HG03066 (cell line): ENCODE results near the gene NTNG1.

ENCODE experiments used
- ATAC-seq: cut with Tn5 transposase; IDR thresholded peaks from one replicate; pipeline ENCODE4 v1.9.1; 2021; ENCODE audit warnings: low read depth; ENCODE audit not compliant: unreplicated experiment

Gene NTNG1

DNA sequence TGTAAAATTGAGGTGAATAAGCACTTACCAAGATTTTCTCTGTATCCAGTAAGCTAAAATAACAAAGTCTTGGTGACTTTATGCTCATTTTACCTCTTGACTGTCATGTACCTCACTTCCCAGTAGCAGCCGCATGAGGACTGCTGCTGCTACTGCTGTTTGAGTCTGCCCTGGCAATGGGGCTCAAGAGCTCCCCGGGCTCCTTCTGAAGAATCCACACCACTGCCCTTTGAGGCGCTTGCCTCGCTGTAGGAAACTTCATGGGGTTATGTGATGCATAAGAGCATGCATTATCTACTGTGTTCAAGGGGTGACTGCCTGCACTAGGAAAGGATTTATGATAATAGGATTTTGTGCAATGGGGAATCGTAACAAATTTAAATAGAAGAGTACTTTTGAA, 113.5 kb downstream of the NTNG1 start:
- no peak for ATAC-seq

- ATAC-seq: no peak
Measured at GRCh38 chr1:107255469-107255868, 114.6 kb downstream of the NTNG1 start.

DNA sequence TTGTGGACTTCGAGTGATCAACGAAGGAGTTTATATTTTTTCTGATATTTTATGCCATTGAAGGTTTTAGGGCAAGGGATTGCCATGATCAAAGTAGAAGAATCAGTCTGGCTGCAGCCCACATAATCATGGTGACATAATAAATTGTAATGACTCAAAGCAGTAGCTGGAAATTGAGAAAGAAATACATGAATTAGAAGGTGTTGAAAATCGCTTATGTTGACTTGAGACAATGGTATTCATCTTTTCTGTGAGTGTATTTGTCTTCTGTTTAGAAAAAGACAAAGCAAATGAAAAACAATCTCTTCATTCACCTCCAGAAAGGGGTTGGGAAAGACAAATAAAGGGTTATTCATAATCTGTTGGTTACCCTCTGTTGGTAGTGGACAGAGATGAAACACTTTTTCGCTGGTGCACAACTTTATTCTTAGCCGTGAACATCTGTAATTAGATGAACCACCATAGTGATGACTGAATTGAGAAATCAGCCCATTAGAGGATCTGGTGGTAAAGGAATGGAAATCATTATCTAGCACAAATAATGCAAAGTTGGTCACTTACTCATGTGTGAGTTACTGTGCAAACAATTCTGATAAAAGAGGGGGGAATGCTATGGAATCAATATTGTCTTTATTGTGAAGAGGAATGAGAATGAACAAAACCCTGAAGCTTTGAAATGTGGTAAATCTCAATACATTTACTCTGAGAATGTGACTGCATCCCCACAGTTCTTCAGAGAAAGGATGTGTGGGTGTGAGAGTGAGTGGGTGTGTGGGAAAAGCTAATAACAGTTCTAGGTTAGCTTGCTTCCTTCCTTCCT, 121.8 kb downstream of the NTNG1 start:
- ATAC-seq: no peak

DNA sequence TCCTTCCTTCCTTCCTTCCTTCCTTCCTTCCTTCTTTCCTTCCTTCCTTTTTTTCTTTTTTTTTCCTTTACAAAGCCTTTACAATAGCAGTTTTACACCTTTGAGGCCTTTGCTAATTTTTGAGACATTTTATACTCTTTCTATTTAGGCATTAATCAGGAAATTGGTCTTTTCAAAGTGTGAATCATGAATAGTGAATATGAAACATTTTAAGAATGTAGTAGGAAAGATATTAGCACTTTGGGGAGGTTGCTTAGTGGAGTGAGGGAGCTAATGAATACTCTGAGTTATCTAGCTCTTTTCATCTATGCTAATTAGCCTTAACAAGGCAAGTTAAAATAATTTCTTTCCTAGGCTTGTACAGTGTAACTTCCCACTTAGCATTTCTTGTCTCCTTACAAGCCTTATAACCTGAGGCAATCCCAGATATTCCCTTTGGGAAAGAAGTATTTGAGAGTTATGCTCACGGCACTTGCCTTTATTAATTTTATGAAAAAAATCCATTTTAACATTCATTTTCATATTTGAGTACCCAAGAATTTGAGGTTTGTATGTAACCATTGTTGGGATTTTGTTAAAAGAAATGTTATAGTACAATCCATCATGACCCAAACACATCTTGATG, 122.6 kb downstream of the NTNG1 start:
- no peak for ATAC-seq

- ATAC-seq: no peak
Measured at GRCh38 chr1:107264007-107264406, 123.2 kb downstream of the NTNG1 start.

GRCh38 chr1:107264561-107264960, 123.7 kb downstream of the NTNG1 start:
- no peak for ATAC-seq

DNA sequence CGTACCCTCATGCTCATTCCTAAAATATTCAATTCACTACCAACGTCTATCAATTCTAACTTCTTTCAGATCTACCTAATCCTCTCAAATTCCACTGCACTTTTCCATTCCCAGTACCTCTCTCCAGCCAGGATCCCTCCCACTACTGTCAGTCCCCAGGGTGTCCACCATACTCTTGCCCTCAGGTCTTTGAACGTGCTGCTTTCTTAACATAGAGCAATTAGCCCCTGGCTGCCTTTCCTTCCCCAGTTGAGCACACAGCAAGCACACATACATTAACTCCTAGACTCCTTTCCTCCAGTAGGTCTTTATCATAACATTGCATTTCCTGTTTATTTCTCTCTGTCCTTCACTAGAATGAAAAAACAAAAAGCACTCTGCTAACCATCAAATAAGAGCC, 126.7 kb downstream of the NTNG1 start:
- no peak for ATAC-seq

GRCh38 chr1:107272321-107272720, 131.5 kb downstream of the NTNG1 start:
- ATAC-seq: no peak

DNA sequence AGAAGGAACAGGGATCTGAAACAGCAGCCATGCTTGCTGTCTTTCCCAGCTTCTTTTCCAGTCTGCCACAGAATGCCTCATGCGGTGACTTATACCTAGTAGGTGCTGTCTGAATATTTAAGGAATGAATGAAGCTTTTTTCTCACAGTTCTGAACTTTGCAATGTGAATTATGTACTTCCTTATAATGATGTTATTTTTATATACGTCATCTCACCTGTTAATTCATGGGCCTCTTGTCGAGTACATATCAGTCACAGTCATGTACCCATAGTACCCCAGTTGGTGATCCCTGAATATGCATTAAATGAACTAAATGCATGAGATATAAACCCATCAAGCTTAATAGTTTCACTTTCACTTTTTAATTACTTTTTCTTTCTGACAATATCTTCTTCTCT, 132.7 kb downstream of the NTNG1 start:
- ATAC-seq: no peak

DNA sequence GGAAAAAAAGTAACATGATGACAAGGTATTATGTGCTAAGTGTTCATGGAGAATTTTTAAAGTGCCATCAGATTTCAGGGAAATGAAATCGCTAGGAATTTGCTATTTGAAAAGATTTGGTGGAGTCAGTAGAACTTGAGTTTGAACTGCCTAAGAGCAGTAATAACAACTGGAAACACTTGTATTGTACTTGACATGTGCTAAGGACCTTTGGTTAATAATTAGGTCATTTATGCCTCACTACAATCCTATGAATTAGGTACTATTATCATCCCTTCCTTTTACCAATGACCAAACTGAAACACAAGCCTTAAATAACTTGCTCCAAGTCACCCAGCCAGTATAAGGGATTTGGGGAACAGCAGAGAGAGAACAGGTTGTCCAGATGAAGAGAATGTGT, 133.4 kb downstream of the NTNG1 start:
- no peak for ATAC-seq

GRCh38 chr1:107276247-107276646, 135.4 kb downstream of the NTNG1 start:
- ATAC-seq: no peak

DNA sequence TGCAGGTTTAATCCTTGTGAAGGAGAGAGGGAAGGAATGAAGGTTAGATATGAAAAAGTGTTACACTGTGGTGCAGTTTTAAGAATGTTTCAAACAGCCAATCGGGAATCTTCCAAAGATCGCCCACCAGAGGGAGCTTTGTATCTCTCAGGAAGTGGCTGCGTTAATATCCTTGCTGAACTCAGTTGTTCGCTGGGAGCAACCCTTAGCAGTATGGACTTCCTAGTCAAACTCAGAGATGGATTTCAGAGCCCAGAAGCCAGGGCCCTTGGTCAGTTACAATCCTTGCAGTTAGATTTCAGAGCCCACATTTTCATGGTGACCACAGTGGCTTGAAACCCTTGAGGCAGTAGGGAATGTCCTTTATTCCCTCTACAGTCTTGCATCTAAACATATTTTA, 136.2 kb downstream of the NTNG1 start:
- no peak for ATAC-seq

- ATAC-seq: no peak
Measured at GRCh38 chr1:107286125-107286524, 145.3 kb downstream of the NTNG1 start.

DNA sequence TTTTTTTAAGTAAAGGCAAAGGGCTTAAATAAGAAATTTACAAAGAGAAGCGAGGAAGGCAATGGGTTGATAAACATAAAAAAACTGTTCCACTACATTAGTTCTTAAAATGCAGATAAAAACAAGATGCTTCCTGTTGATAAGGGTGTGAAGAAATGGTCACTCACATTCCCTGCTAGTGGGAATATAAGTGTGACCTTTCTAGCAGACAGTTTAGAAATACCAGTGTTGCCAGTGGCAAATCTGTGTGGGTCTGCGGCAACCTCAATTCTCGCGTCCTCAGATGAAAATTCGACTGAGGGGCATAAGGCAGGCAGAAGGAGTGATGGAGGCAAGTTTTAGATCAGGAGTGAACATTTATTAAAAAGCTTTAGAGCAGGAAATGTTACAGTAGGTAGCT, 151.1 kb downstream of the NTNG1 start:
- ATAC-seq: no peak

DNA sequence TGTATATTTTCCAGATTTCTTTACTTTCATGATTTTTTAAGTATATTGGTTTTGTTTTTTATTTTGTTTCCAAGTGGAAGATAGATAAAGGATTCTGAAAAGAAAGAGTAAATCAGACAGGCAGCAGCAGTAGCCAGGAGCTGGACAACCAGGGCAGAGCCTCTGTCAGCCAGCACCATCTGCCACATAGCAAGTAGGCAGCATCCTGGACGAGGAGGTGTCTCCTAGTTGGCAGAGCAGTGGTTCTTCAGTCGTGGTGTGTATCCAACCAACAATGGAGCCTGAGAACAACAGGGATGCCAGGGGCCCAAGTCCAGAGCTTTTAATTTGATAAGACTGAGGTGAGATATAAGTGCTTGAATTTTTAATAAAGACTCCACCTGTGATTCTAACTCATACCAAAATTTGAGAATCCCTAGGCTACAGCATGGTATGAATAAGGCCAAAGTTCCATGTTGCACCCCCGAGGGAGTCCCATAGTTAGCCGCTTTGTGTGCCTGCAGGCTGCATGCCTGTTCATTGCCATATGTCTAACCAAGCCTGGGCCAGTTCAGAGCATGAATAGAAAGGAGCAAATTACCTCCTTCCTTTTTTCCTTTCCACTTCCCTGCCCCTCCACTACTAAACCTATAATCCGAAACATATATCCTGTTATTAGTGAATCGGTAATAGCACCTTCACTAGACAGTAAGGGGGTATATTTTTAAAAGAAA, 153.2 kb downstream of the NTNG1 start:
- ATAC-seq: no peak

DNA sequence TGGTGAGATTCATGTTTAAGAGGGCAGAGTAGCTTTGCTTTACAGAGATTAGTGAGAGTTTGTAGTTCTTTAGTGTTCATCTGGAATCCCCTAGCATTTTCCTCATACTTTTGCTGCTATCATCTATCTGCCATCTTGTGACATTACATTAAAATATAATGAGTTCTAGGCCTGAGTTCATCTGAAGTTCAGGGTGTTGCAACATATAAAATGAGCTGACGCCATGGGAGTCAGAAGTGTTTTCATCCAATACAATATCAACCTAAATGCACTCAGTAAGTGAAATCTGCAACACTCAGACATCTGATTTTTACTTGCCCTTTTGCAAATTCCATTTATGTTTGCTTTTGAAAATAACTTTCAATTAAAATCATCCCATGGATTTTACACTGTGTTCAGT, 153.8 kb downstream of the NTNG1 start:
- no peak for ATAC-seq

GRCh38 chr1:107297681-107298080, 156.8 kb downstream of the NTNG1 start:
- no peak for ATAC-seq

- ATAC-seq: no peak
Measured at GRCh38 chr1:107298526-107298925, 157.7 kb downstream of the NTNG1 start.

GRCh38 chr1:107299521-107299920, 158.7 kb downstream of the NTNG1 start:
- no peak for ATAC-seq

DNA sequence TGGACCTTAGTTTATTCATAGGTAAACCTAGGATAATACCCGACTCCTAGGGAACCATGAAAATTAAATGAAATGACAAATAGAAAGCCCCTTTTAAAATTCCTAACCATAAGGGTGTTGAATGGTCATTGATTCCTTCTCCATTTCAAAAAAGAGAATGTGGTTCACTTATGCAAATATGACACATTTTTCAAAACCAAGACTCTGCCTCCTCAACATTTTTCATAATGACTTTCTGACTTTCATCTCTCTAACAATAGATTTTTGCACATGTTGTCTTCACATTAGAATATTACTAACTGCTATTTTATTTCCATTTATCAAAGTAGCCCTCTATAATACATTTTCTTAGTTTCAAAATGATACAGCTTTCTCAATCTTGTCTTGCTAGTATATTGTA, 169.1 kb downstream of the NTNG1 start:
- no peak for ATAC-seq

GRCh38 chr1:107315652-107316051, 174.8 kb downstream of the NTNG1 start:
- no peak for ATAC-seq

DNA sequence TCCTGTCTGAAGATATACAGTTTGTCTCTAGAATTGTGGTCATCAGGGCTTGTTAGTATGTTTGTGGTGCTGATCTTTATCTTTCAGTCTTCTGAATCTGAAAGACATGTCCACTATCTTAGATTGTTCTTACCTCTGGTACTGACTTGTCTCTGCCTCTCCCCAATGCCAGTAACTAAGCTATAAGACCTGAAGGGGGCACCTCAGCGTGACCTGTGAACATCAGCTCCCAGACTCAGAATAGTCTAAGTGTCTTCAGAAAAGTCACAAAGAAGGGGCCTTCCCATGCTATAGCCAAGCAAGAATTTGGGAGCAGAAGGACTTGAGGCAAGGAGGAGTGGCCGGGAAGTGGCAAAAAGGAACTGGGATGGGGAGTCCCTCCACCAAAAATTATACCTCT, 178.1 kb downstream of the NTNG1 start:
- no peak for ATAC-seq
